ENCODE data around the gene PDCD2. TPM values are rescaled to one million over a fixed set of nuclear protein-coding genes. Genes with fewer than 3 reads are reported as not detected.

PDCD2 gene
- total and polyA plus RNA-seq, 9 of the 15 experiments (the other 6 are each of a cell fraction or from before 2014, with no cell fraction given): 67.3 to 430 (median 318) TPM

- no peak overlapping the region for H3K9ac ChIP-seq (ENCODE audit: insufficient read depth in 1 of 2, low read depth in 2 of 2, low read length in 2 of 2)
- H3K79me2 ChIP-seq (ENCODE audit: control insufficient read depth, insufficient read depth, low read length): peaks cover 12% of the 10 kb centered on the region; the same call in 1 of the 3 replicates
- in situ Hi-C loops (cut with MboI) (no loop called here), intact Hi-C loops (cut with micrococcal nuclease) (no loop called here)
- H3K4me3 ChIP-seq: no peak overlapping the region
- WGBS (ENCODE audit: insufficient coverage, low coverage, missing lambda C conversion rate): 94% methylated on average over 5 of the region's 5 CpGs
- H3K27ac ChIP-seq (ENCODE audit: extremely low read depth, low read depth, low read length): no peak overlapping the region
- no TSS peak for BruUV-seq (replicated peaks)
- ChIA-PET POLR2A (interaction anchor here (1.3 kb wide), 1 partner anchor 16 kb away, joined by 3 read pairs; no protein-coding TSS in a partner anchor), CTCF (ENCODE audit: low intra/inter-chr PET ratio) (no interaction called here)
- no peaks in the 10 kb centered on the region for H3K27me3 ChIP-seq (ENCODE audit: control insufficient read depth in 2 of 2, insufficient read depth in 2 of 2, low read length in 2 of 2)
- no peaks in the 10 kb centered on the region for H3K9me1 ChIP-seq (ENCODE audit: control insufficient read depth, insufficient read depth, low read length)
- H3K36me3 ChIP-seq (ENCODE audit: control insufficient read depth, insufficient read depth, low read length): peaks cover 74% of the 10 kb centered on the region
- no peak for ATAC-seq
- H3K4me1 ChIP-seq (replicated peaks in 1 of 2; ENCODE audit: control insufficient read depth in 2 of 2, insufficient read depth in 2 of 2, low read length in 2 of 2): no peaks in the 10 kb centered on the region
- no peak for DNase-seq (ENCODE audit: extremely low read depth in 1 of 4, low spot score in 3 of 4)
- H3K4me2 ChIP-seq (ENCODE audit: insufficient read depth, low read length): no peak overlapping the region
- H4K20me1 ChIP-seq (replicated peaks; ENCODE audit: control insufficient read depth, insufficient read depth, low read length): peaks cover 21% of the 10 kb centered on the region; the same call in 1 of the 2 replicates
- TF ChIP-seq NFE2L1 (tag; IDR thresholded peaks at IDR 0.05; ENCODE audit: borderline replicate concordance, low read depth): no peak
- TF ChIP-seq ZNF512 (tag; IDR thresholded peaks at IDR 0.05): 0 out of 2 replicates have a peak, but pooled peaks have one; percentile 22
- no peak overlapping the region for H2AFZ ChIP-seq (ENCODE audit: low read depth, low read length)
- FAIRE-seq: no peak
- H3K9me3 ChIP-seq (replicated peaks; ENCODE audit: control insufficient read depth, insufficient read depth, low read depth, low read length): no peaks in the 10 kb centered on the region
These were observed 49.4 kb downstream of the PDCD2 start for GRCh38 chr6:170535004-170535403.

GRCh38 chr6:170533792-170534191 lies 50.6 kb downstream of the PDCD2 start:
- H4K20me1 ChIP-seq (replicated peaks; ENCODE audit: control insufficient read depth, insufficient read depth, low read length): peaks cover 22% of the 10 kb centered on the region; the same call in 1 of the 2 replicates
- DNase-seq (ENCODE audit: extremely low read depth in 1 of 4, low spot score in 3 of 4) (no peak), FAIRE-seq (no peak), ATAC-seq (peak; percentile 25)
- H2AFZ ChIP-seq (ENCODE audit: low read depth, low read length): no peak overlapping the region
- no peaks in the 10 kb centered on the region for H3K9me1 ChIP-seq (ENCODE audit: control insufficient read depth, insufficient read depth, low read length)
- H3K79me2 ChIP-seq (ENCODE audit: control insufficient read depth, insufficient read depth, low read length): 0 out of 3 replicates have a peak, but pooled peaks cover 3% of the 10 kb centered on the region
- peaks cover 61% of the 10 kb centered on the region for H3K36me3 ChIP-seq (ENCODE audit: control insufficient read depth, insufficient read depth, low read length)
- BruUV-seq (replicated peaks): no TSS peak
- no peaks in the 10 kb centered on the region for H3K9me3 ChIP-seq (replicated peaks; ENCODE audit: control insufficient read depth, insufficient read depth, low read depth, low read length)
- no peak overlapping the region for H3K4me2 ChIP-seq (ENCODE audit: insufficient read depth, low read length)
- POLR2A ChIA-PET: no interaction called here
- in situ Hi-C loops (cut with MboI) (no loop called here), intact Hi-C loops (cut with micrococcal nuclease) (loop anchor here (5.0 kb wide), 1 partner anchor 1576 kb away; no protein-coding TSS in a partner anchor)
- 96% methylated on average over 2 of the region's 2 CpGs for WGBS (ENCODE audit: insufficient coverage, low coverage, missing lambda C conversion rate)
- H3K27me3 ChIP-seq (ENCODE audit: control insufficient read depth in 2 of 2, insufficient read depth in 2 of 2, low read length in 2 of 2): no peaks in the 10 kb centered on the region
- no peak overlapping the region for H3K4me3 ChIP-seq
- no peaks in the 10 kb centered on the region for H3K4me1 ChIP-seq (replicated peaks in 1 of 2; ENCODE audit: control insufficient read depth in 2 of 2, insufficient read depth in 2 of 2, low read length in 2 of 2)
- no peak overlapping the region for H3K27ac ChIP-seq (ENCODE audit: extremely low read depth, low read depth, low read length)
- H3K9ac ChIP-seq (ENCODE audit: insufficient read depth in 1 of 2, low read depth in 2 of 2, low read length in 2 of 2): no peak overlapping the region
- CTCF ChIA-PET (ENCODE audit: low intra/inter-chr PET ratio): interaction anchor here (0.6 kb wide), 1 partner anchor 1385 kb away, joined by 3 read pairs; no protein-coding TSS in a partner anchor
- TF ChIP-seq PTTG1 (tag; IDR thresholded peaks at IDR 0.05; ENCODE audit: low read depth) (no peak), HNRNPUL1 (IDR thresholded peaks at IDR 0.05; ENCODE audit: low read length) (0 out of 2 replicates have a peak, but pooled peaks have one; percentile 54), DPF2 (IDR thresholded peaks at IDR 0.05) (no peak), ILF3 (IDR thresholded peaks at IDR 0.05; ENCODE audit: borderline replicate concordance) (no peak; the same call in 1 of the 2 replicates), XRCC3 (IDR thresholded peaks at IDR 0.05) (no peak), POLR2B (IDR thresholded peaks at IDR 0.05; ENCODE audit: low read depth, partially characterized antibody) (peak; percentile 72), ZNF175 (CRISPR knock-in tag; IDR thresholded peaks at IDR 0.05; ENCODE audit: low read depth) (no peak), DDX20 (tag; IDR thresholded peaks at IDR 0.05; ENCODE audit: low read depth) (no peak), CHD4 (IDR thresholded peaks at IDR 0.05; ENCODE audit: insufficient read depth, insufficient replicate concordance, low read depth, low read length, poor library complexity, severe bottlenecking) (no peak)

Measured in K562 (cell line).